Gastroesophageal sphincter (tissue), 3 donors: ENCODE data around the gene VSTM2B.

Experiments used
- CTCF ChIP-seq, 4 experiments: fragments of 200-600 bp in 2 of 4; fragments of 450-650 bp in 2 of 4; sonication (generic) in 1 of 4; IDR thresholded peaks; one replicate each; pipeline ENCODE4 v1.5.1; 2017 to 2019; ENCODE audit warnings: antibody characterized with exemption in 4 of 4, mild to moderate bottlenecking in 2 of 4, moderate library complexity in 2 of 4
- POLR2A ChIP-seq, 2 donors: fragments of 450-650 bp; IDR thresholded peaks; one replicate each; pipeline ENCODE4 v1.6.1; 2017; ENCODE audit warnings: antibody characterized with exemption in 2 of 2, mild to moderate bottlenecking in 2 of 2, moderate library complexity in 1 of 2
- POLR2AphosphoS5 ChIP-seq: sonication (generic); formaldehyde crosslinking; IDR thresholded peaks from one replicate; pipeline ENCODE4 v1.6.1; 2017; ENCODE audit warnings: antibody characterized with exemption

- no peak for TF ChIP-seq CTCF (IDR thresholded peaks at IDR 0.05)
- no peak for TF ChIP-seq POLR2AphosphoS5
- TF ChIP-seq POLR2A (IDR thresholded peaks at IDR 0.05) = no peak
These were observed 13.9 kb downstream of the VSTM2B start for GRCh38 chr19:29539670-29540069.
